ENCODE results near the gene NFASC.

The NFASC gene

GRCh38 chr1:204928671-204929486, 58.2 kb downstream of the NFASC start:
- no peak for DNase-seq (ENCODE audit: low read depth)

DNA sequence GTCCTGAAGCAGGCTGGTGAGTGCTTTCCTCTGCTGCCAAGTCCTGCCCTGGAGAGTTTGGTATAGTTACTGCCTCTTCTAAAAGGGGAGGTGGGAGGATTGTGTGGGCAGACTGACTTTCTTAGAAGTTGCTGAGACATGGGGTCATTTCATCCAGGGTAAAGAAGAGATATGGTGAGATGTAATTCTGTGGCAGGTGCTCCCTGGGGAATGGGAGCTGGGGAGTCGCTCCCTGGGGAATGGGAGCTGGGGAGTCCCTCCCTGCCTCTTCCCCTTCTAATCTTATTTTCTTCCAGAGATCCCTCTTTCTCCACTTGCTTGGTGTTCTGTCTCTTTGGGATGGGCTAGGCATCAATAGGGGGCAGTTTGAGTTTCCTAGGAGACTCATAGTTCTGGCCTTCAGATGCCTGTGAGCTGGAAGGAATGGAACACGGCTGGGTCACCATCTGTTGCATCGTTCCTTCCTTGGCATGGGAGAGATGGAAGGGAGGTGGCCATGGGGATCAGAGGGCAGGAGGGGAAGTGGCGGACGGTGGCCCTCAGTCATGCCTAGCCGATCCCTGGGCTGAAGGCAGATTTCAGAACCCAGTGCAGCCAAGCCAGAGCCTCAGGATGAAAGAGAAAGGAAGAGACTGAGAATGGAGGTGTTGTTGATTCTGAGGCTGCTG, 59.0 kb downstream of the NFASC start:
- DNase-seq (ENCODE audit: low read depth): no peak

DNA sequence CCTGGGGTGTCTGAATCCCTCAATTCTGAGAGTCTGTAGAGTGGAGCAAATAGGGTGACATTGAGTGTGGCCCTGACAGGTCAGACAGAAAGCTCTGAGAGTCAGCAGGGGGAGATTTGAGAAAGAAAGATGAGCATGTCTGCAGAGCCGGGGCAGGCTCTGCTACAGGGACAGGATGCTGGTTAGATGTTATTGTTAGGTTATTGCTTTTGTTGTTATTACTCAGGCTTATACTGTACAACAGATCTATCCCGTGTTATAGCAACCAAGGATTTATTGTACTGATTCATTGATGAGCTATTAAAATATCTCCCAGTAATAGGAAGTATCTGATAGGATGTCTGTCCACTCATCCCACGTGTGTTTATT, 59.5 kb downstream of the NFASC start:
- DNase-seq (ENCODE audit: low read depth): no peak

DNA sequence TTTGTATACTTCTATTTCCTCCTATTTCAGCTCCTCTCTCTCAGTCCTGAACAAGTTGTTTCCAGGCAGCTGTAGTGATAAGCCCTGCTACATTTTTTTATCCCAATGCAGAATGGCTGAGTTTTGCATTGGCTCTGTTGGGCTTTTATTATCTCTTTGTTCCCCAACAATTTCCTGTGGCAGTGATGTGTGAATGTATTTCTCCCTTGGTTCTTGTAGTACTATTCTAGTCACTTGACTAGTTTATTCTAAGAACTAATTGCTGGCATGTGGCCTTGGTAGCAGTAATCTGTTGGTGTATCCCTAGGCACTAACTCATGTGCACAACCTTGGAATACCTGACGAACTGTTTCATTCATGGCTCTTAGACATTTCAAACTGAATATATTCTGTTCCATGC, 60.7 kb downstream of the NFASC start:
- no peak for DNase-seq (ENCODE audit: low read depth)

- no peak for DNase-seq (ENCODE audit: low read depth)
These were observed 61.3 kb downstream of the NFASC start for GRCh38 chr1:204931768-204932572.

GRCh38 chr1:204932573-204932909, 61.9 kb downstream of the NFASC start:
- no peak for DNase-seq (ENCODE audit: low read depth)

DNA sequence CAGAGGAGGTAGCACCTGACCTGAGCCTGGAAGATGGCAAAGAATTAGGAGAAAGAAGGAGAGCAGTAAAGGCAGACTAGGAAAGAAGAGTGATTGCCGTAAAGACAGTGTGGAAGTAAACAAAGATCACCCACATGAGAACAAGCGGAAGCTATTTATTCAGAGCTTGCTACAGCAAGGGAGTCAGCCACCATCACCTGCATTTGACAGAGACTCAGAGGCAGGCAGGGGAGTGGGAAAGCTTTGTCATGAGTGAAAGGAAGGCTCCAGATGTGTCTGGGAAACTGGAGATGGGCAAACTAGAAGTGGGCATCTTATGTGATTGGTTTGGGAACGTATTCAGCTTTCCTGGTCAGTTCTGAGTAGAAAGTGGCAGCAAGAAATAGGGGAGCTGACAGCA, 64.5 kb downstream of the NFASC start:
- no peak for DNase-seq (ENCODE audit: low read depth)

- no peak for DNase-seq (ENCODE audit: low read depth)
These were observed 66.1 kb downstream of the NFASC start for GRCh38 chr1:204936765-204937164.

DNA sequence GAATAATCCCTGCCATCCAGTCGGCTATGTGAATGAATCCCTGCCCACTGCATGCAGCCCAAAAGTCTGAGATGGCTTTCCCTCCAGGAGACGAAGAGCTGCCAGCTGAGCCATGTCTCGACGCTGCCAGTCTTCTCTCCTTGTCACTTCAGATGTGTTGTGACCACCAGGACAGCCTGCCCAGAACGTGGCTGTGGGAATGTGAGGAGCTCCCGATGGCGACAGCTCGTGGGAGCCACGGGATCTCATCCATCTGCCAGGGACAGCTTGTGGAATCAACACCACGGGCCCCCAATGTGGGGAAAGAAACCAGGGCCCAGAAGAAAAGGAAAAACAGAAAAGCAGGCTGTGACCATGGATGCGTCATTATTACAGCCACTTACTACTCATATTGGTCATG, 67.2 kb downstream of the NFASC start:
- DNase-seq (ENCODE audit: low read depth): no peak

GRCh38 chr1:204940591-204940990, 69.9 kb downstream of the NFASC start:
- no peak for DNase-seq (ENCODE audit: low read depth)

- peak; percentile 7 for DNase-seq (ENCODE audit: low read depth)
These were observed 71.0 kb downstream of the NFASC start for GRCh38 chr1:204941421-204942338.

DNA sequence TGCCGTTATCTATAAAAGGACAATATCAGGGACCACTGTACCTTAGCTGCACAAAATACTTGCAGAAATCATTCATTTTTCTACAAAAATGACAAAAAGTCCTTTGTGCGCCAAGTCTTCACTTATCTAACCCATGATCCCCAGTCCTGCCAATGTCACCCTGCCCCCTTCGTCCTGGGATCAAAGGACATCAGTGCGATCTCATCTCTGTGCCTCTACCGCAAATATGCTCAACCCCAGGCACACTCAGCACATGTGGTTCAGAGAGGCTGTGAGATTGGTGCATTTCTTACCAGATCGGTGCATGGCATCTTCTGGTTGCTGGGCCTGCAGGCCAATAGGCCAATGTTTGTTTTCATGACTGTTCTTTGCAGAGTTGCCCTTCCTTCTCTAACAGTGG, 72.8 kb downstream of the NFASC start:
- no peak for DNase-seq (ENCODE audit: low read depth)

- DNase-seq (ENCODE audit: low read depth): no peak
These were observed 74.0 kb downstream of the NFASC start for GRCh38 chr1:204944662-204945061.

GRCh38 chr1:204945565-204945977, 74.9 kb downstream of the NFASC start:
- DNase-seq (ENCODE audit: low read depth): no peak

GRCh38 chr1:204946640-204947039, 76.0 kb downstream of the NFASC start:
- DNase-seq (ENCODE audit: low read depth): no peak

DNA sequence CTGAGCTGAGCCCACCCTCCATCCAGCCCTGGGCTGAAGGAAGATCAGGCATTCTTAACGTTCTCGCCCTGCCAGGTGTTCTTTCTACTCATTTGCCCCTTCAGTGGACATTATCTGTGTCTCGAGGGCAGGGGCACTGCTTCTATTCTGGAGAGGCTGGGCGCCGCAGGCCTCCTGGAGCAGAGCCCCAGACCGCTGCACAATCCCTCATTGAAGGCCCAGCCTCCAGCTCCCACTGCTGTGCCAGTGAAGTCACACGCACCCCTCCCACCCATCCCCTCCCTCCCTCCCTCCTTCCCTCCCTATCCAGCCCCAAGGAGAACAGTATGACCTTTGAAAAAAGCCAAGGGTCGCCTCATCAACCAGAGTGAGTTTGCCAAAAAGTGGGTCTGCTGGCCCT, 76.7 kb downstream of the NFASC start:
- DNase-seq (ENCODE audit: low read depth): no peak

DNA sequence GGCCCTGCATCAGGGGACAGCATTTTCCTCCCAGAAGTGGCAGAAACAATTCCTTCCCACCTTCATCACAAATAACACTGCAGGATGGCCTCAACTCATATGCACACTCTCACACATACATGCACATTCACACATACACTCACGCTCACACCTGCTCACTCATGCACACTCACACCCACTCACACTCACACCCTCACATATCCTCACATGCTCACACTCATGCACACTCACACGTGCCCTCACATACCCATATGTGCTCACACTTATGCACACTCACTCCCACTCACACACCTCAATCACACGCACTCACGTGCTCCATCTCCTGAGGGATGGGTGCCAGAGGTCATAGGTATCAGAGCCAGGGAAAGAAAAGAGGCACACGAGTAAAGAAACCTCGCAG, 77.1 kb downstream of the NFASC start:
- DNase-seq (ENCODE audit: low read depth): no peak

- no peak for DNase-seq (ENCODE audit: low read depth)
These were observed 79.8 kb downstream of the NFASC start for GRCh38 chr1:204950353-204951001.

DNA sequence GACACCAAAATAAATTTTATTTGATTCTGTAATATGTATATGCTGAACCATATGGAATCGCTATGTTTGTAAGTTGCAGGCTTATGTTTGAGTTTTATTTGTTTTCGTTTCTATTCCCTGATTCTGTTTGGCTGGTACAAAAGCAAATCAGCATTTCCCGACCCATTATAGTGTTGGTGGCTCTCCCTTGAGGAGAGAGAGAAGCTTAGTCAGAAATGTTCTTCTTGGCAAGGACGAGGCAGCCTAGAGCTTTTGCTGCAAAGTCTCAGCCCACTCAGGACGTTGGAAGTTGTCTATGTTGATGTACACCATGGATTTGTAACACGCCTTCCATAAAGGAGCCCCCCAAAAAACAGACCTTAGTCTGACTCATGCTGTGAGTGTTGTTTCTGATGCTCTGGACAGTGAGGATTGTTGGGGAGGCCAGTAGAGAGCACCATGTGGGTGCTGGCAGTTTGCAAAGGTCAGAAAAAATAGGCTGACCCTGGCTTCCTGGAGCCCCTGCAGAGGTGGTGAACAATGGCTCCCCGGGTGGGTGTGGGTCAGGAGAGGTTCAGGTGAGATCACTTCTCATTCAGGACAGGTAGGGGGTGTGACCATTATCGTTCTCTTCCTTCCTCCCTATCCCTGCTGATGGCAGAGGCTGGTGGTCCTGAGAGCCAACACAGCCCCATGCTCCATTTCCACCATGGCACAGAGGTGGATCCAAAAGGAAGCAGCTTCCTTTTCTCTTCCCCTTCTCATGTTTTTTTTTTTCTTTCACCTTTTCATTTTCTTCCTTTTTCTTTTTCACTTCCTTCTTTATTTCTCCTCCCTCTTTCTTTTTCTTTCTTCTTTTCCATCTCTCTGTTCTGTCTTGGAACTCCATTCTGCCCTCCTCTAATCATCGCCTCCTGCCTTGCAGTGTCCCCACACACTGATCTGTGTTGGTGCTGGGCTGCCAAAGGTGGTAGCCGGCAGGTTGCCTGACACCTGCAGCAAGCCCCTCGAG, 88.0 kb downstream of the NFASC start:
- DNase-seq (ENCODE audit: low read depth): no peak

DNA sequence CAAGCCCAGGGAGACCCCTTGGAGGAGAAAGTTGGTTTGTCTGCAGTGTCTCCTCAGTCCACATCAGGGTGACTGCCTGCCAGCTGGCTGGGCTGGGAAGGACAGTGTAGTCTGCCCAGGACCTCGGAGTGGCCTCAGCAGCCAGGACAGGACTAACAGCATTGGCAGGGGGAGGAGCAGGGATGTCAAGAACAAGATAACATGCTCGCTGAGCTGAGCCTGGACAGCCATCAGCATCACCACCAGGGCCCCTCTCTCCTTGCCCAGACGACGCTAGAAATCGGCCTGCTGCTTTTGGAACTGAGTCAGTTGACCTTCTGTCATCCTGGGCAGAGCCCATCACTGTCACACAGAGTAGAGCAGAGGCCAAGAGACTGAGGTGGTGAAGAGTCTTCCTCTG, 88.7 kb downstream of the NFASC start:
- DNase-seq (ENCODE audit: low read depth): no peak

All from T follicular helper cell (primary cell).